HEK293T (cell line): ENCODE results near the gene ADPGK.

ENCODE experiments used
- BHLHE40 ChIP-seq: fragments of 450-650 bp; IDR thresholded peaks from 2 replicates; pipeline ENCODE4 v1.6.1; 2016; ENCODE audit warnings: mild to moderate bottlenecking, moderate library complexity, borderline replicate concordance
- ELF4 ChIP-seq: fragments of 450-650 bp; IDR thresholded peaks from 2 replicates; pipeline ENCODE4 v1.6.1; 2017; ENCODE audit warnings: antibody characterized with exemption
- FOXA1 ChIP-seq: fragments of 450-650 bp; IDR thresholded peaks from 2 replicates; pipeline ENCODE4 v1.6.1; 2016; ENCODE audit warnings: mild to moderate bottlenecking
- FOXK2 ChIP-seq: fragments of 450-650 bp; IDR thresholded peaks from 2 replicates; pipeline ENCODE4 v1.6.1; 2016; ENCODE audit warnings: mild to moderate bottlenecking
- FOXM1 ChIP-seq: fragments of 450-650 bp; IDR thresholded peaks from 2 replicates; pipeline ENCODE4 v1.6.1; 2017; ENCODE audit warnings: mild to moderate bottlenecking, borderline replicate concordance
- HDGF ChIP-seq: fragments of 450-650 bp; IDR thresholded peaks from 2 replicates; pipeline ENCODE4 v1.6.1; 2017; ENCODE audit warnings: antibody characterized with exemption, borderline replicate concordance
- LEF1 ChIP-seq: fragments of 450-650 bp; IDR thresholded peaks from 2 replicates; pipeline ENCODE4 v1.6.1; 2017; ENCODE audit warnings: mild to moderate bottlenecking, borderline replicate concordance
- NFRKB ChIP-seq: fragments of 450-650 bp; IDR thresholded peaks from 2 replicates; pipeline ENCODE4 v1.6.1; 2016; ENCODE audit warnings: mild to moderate bottlenecking, moderate library complexity
- SP1 ChIP-seq: fragments of 450-650 bp; IDR thresholded peaks from 2 replicates; pipeline ENCODE4 v1.6.1; 2017
- TF ChIP-seq, protein P1 (sequence below): fragments of 450-650 bp; IDR thresholded peaks from 2 replicates; pipeline ENCODE4 v1.6.1; 2016

DNA sequence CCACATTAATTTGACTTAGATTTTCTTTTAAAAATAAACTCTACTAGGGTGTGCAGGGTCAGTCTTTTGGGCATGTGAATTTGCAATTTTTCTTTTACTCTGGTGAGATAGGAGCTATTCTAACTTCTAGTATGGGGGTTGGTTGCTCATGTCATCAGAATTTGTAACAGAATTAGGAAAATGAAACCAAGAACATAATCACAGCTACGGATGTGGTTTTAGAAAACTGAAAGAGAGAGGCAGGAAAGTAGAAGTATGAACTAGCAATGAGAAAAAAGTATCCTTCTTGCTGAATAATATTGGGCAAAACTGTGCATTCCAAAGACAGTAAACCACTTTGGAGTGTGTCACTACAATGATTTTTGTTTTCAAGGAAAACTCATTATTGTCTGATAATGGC, 43.3 kb downstream of the ADPGK start:
- no peak for TF ChIP-seq FOXA1
- TF ChIP-seq FOXM1, result no peak
- no peak for TF ChIP-seq NFRKB
- no peak for TF ChIP-seq HDGF
- no peak for TF ChIP-seq BHLHE40
- TF ChIP-seq, protein P1, sequence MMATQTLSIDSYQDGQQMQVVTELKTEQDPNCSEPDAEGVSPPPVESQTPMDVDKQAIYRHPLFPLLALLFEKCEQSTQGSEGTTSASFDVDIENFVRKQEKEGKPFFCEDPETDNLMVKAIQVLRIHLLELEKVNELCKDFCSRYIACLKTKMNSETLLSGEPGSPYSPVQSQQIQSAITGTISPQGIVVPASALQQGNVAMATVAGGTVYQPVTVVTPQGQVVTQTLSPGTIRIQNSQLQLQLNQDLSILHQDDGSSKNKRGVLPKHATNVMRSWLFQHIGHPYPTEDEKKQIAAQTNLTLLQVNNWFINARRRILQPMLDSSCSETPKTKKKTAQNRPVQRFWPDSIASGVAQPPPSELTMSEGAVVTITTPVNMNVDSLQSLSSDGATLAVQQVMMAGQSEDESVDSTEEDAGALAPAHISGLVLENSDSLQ, result no peak
- TF ChIP-seq SP1, result no peak
- TF ChIP-seq ELF4, result no peak
- TF ChIP-seq LEF1, result no peak
- TF ChIP-seq FOXK2, result no peak
